ENCODE data around the gene UBE3A.

DNA sequence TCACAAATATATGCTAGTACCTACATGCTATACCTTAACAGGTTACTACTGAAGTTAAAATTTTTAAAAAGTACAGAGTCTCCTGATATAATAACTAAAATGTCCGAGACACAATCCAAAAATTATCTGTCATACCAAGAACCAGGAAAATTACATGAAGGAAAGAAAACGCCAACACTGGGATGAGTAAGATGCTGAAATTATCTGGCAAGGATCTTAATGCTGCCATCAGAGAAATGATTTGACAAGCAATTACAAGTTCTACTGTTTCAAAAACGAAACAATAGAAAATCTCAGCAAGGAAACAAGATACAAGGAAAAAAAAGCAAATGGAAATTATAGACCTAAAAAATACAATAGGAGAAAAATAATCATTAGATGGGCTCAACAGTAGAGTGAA is 92.5 kb downstream of the UBE3A start:
- TF ChIP-seq POLR2A (IDR thresholded peaks at IDR 0.05; ENCODE audit: low read length) (no peak), GATA1 (IDR thresholded peaks at IDR 0.05; ENCODE audit: low read depth, low read length) (no peak)

Measured in erythroblast (primary cell).